ENCODE measurements around the gene YES1.
"Not testable (repeated sequence)": the region's sequence is repeated elsewhere in the genome, so short reads cannot be mapped to it uniquely, and the experiment has no call there.

The YES1 gene

DNA sequence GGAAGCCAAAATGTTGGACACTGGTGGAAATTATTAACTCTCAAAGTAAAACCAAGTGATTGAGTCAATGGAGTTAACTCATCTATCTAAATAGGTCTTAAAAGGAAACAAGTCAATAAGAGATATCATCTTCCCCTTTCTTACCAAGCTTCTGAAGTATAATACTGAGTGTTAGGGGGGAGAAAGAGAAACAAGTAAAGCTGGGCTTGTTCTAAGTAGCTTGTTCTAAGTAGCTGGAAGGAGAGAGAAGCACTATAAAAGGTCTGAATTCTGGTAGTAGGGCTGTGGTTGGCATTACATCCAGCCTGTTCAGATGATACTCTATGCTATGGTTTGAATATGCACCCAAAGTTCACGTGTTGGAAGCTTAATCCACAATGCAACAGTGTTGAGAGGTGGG is 26.8 kb downstream of the YES1 start:
- DNase-seq (ENCODE audit: low read depth, low spot score), result no peak

GRCh38 chr18:784470-785172 is 27.4 kb downstream of the YES1 start:
- no peak for DNase-seq (ENCODE audit: low read depth, low spot score)

DNA sequence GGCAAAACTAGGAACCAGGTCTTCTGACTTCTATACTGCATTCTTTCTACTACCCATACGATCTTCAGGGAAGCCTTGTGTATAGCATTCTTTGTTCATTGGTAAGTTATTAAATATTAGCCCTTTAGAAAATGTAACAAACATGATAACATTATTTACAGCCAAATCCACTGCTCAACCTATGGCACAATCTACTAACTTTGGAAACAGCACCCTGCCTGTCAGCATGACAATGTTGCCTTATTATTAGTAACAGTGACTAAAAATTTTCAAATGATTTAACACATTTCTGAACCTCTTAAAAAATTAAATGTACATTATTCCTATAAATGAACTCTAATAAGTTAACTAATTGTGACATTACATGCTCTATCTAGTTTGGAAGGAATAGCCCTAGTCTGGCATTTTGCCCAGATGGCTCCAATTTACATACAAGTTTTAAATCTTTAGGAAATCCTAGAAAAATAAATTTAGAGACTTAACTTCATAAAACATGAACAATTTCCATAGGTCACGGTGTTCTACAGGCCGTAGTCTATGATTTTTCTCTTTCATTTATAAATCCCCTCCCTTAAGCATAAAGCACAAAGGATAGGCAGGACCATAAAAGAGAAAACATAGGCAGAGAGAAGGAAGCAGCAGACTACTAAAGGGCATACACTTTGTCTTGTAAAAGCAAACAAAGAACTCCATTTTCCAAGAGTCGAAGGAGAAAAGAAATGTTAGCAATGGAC is 33.7 kb downstream of the YES1 start:
- no peak for DNase-seq (ENCODE audit: low read depth, low spot score)

DNA sequence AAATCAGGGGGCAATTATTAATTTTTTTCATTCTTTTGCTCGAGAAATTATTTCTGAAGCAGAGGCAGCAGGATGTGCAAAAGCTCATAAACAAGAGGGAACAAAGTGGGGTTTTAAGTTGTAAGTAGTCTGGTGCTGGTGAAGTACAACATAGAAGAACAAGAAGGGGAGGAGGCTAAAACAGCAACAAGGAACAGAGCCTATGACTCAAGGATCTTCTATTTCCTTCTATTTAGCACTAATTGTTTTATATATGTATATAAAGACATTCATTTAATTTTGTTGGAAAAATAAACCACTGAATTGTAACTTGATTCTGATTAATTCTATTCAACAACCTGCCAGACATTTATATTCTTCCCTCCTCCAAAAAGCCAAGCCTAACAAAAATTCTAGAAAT is 35.0 kb downstream of the YES1 start:
- no peak for DNase-seq (ENCODE audit: low read depth, low spot score)

- DNase-seq (ENCODE audit: low read depth, low spot score), result not testable (repeated sequence)
These were observed 36.0 kb downstream of the YES1 start for GRCh38 chr18:776044-776443.

GRCh38 chr18:774811-775210 is 37.2 kb downstream of the YES1 start:
- DNase-seq (ENCODE audit: low read depth, low spot score), result no peak

DNA sequence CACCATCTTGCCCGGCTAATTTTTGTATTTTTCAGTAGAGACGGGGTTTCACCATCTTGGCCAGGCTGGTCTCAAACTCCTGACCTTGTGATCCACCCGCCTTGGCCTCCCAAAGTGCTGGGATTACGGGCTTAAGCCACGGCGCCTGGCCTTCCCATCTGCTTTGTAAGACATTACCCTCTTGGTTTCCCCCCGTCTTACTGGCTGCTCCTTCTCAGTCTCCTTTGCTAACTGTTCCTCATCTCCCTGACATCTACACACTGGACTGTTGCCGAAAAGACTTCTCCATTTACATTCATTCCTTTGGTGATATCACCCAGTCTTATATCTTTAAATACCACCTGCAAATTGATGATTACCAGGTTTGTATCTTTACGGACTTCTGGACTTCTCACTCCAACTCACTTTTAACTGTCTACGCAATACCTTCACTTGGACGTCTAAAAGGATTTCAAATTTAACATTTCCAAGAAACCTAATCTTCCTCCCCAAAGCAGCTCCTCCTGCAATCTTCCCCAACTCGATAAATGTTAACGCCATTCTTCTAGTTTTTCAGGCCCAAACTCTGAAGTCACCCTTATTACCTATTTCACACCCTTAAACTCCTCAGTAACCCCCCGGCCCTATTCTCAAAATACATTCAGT is 37.9 kb downstream of the YES1 start:
- no peak for DNase-seq (ENCODE audit: low read depth, low spot score)

DNA sequence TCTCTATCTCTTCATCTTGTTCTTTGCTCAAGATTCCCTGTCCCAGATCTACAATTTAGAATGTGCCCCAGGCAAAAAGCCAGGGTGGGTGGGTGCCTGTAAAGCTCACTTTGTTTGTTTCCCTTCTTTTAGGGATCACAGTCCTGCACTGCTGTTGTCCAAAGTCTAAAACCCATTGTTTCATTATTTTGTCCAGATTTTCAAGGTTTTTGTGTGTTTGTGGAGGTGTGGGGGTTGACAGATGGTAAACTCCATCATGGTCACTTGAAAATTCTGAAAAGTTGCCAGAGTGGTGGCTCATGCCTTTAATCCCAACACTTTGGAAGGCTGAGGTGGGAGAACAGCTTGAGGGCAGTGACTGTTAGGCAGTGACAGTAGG is 41.5 kb downstream of the YES1 start:
- no peak for DNase-seq (ENCODE audit: low read depth, low spot score)

DNA sequence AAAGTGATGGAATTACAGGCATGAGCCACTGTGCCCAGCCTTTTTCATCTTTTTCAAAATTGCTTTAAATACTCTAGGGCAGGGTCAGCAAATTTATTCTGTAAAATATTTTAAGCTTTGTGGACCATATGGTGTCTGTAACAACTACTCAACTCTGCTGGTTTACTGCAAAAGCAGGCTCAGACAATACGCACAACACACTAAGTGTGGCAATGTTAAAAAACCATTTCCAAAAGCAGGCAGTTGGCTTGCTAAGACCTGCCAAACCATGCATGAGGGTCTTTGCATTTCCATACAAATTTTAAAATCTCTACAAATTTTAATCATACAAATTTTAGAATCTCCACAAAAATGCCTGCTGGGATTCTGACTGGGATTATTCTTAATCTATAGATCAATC is 44.1 kb downstream of the YES1 start:
- DNase-seq (ENCODE audit: low read depth, low spot score), result no peak

GRCh38 chr18:767084-767882 is 44.8 kb downstream of the YES1 start:
- DNase-seq (ENCODE audit: low read depth, low spot score), result no peak

GRCh38 chr18:766550-766860 is 45.5 kb downstream of the YES1 start:
- DNase-seq (ENCODE audit: low read depth, low spot score), result no peak

DNA sequence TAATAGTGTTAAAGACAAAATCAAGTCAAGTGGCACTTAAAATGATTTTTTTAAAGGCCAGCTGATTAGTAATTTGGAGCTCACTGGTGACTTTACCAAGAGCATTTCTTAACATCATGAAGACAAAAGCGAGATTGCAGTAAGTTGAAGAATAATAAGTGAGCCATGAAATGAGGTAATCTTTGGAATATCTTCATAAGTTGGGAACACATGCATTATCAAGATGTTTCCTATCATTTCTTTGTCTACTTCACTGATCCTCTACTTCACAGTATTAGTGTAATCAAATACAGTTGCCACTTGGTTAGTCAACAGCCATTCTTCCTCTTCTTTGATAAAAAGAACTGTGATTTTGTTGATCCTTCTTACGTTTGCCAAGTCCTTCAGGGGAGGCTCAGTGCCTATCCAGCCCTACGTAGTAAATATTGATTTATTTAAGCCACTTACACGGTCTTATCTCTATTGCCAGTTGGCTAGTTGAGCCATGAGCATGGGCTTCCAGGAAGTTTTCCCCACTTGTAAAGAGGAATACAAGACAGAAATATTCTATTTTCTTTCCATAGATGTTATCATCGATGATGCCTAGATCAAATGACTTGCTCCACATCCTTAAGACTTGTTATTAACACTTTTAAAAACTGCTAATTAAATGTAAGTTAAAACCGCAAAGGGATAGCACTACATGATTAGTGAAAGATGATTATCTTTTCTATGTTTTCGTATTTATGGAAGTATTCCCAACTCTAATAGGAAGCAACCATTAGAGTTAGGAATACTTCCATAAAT is 46.1 kb downstream of the YES1 start:
- no peak for DNase-seq (ENCODE audit: low read depth, low spot score)

- not testable (repeated sequence) for DNase-seq (ENCODE audit: low read depth, low spot score)
These were observed 52.2 kb downstream of the YES1 start for GRCh38 chr18:759864-760263.

DNA sequence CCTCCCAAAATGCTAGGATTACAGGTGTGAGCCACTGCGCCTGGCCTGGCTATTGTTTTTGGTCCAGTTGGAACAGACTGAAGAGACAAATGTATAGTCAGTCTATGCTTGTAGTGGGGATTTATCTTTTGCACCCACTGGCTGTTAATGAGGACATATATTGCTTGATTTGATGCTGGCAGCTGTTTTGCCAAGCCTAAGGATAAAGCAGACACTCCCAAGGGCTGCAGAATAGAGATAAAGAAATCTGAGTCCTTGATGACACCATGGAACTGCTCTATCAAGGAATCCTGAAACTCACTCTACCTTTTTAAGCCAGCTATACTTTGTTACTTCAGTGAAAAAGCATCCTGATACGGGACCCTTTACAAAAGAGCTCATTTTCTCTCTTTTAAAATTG is 56.5 kb downstream of the YES1 start:
- DNase-seq (ENCODE audit: low read depth, low spot score), result no peak

DNA sequence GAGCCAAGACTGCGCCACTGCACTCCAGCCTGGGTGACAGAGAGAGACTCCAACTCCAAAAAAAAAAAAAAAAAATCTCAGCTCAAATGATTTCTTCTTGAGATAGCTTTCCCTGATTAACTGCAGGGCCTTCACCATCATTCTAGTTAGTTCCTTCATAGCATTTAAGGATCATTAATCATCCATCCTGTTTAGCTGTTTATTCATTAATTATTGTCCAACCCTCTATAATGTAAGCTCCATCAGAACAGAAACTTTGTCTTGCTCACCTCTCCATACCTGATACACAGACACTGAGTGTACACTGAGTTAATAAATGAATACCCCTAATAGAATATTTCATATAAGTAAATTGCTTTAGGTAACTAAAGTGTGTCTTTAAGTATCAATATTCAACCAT is 57.4 kb downstream of the YES1 start:
- DNase-seq (ENCODE audit: low read depth, low spot score), result no peak

- DNase-seq (ENCODE audit: low read depth, low spot score), result no peak
These were observed 61.6 kb downstream of the YES1 start for GRCh38 chr18:750456-750855.

DNA sequence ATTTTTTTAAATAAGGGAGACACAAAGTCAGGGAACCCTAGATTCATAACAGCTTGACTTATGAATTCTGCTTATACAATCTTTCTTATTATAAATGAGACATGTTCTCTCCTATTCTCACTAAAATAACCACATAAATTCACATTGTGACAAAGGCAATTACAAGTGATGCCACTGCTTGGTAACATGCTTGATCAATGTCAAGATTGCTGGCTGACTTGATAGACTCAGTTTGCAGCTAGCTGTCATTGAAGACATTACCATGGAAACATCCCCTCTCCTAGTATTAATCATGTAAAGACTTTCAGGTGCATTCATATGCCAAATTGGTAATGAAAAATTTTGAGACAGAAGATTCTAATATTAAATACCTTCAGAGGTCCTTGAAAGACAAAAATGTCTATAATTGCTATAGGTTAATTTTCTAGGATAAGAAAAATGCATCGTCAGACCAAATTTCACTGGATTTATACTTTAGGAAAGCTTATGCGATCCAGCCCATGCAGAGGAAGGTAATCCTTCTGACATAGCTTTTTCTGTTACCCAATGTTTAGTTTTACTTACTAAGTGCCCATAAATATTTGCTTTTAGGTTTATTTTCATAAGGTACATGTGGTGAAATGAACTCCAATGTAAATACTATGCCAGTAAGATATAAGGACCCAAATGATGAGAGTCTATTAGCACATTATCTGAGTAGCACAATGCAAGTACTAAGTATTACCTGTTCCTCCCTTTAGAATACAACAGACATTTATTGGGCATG is 67.0 kb downstream of the YES1 start:
- no peak for DNase-seq (ENCODE audit: low read depth, low spot score)

- DNase-seq (ENCODE audit: low read depth, low spot score), result peak; percentile 4
These were observed 70.0 kb downstream of the YES1 start for GRCh38 chr18:741931-742512.

DNA sequence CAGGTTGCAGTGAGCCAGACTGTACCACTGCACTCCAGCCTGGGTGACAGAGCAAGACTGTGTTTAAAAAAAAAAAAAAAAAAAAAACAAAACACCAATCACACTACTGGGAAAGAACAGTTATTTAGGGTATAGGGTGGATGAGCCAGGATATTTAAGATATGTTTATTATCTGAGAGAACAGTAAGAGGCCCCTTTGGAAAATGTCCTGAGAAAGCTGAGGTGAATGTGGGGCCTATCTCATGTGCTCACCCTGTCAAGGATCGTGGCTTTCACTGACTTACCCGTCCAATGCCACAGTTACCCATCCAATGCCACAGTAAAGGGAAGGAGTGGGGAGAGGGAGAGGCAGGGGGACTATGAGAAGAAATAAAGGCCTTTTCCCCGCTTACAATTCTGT is 79.7 kb downstream of the YES1 start:
- no peak for DNase-seq (ENCODE audit: low read depth, low spot score)

DNA sequence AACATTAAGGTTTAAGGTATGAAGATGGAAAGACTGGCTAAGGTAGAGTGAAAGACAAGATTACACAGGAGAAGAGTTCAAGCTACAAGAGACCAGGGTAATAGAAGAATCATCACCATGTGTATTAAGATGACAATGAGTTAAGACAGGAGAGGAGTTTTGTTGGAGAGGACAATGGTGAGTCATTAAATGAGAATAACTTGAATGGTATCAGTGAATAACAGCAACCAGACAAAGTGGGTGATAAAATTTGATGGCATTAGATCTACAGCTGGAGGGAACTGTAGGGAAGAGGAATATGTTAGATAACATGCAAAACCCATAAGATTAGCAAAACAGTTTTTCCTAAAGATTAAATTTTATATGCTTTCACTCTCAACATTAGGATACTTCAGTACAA is 80.9 kb downstream of the YES1 start:
- DNase-seq (ENCODE audit: low read depth, low spot score), result no peak
